Measurements from ENCODE around the gene HERC3.

The HERC3 gene

DNA sequence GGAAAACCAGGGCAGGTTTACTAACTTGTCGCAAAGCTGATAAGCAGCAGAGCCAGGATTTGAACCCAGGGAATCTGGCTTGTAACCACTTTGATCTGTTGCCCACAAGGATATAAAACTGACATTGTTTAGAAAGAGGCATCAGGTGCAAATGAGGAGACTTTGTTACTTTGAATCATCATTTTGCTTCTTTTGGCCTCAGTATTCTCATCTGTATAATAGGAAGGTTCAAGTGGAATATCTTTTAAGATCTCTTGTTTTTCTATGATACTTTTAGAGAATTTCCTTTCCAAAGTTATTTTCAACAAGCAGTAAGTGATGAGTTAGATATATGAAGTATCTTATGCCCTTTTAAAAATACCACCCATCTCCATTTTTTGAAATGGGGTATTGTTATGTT is 163.2 kb downstream of the HERC3 start:
- no peak overlapping the region for H3K4me3 ChIP-seq (ENCODE audit: low read depth, low read length)
- TF ChIP-seq, protein P1, sequence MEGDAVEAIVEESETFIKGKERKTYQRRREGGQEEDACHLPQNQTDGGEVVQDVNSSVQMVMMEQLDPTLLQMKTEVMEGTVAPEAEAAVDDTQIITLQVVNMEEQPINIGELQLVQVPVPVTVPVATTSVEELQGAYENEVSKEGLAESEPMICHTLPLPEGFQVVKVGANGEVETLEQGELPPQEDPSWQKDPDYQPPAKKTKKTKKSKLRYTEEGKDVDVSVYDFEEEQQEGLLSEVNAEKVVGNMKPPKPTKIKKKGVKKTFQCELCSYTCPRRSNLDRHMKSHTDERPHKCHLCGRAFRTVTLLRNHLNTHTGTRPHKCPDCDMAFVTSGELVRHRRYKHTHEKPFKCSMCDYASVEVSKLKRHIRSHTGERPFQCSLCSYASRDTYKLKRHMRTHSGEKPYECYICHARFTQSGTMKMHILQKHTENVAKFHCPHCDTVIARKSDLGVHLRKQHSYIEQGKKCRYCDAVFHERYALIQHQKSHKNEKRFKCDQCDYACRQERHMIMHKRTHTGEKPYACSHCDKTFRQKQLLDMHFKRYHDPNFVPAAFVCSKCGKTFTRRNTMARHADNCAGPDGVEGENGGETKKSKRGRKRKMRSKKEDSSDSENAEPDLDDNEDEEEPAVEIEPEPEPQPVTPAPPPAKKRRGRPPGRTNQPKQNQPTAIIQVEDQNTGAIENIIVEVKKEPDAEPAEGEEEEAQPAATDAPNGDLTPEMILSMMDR (IDR thresholded peaks at IDR 0.05; ENCODE audit: low read depth, low read length, missing control alignments): no peak
- no peak for DNase-seq (ENCODE audit: low read depth)
- in situ Hi-C loops (cut with HindIII; ENCODE audit: low sequenced_read_pairs): no loop called here

DNA sequence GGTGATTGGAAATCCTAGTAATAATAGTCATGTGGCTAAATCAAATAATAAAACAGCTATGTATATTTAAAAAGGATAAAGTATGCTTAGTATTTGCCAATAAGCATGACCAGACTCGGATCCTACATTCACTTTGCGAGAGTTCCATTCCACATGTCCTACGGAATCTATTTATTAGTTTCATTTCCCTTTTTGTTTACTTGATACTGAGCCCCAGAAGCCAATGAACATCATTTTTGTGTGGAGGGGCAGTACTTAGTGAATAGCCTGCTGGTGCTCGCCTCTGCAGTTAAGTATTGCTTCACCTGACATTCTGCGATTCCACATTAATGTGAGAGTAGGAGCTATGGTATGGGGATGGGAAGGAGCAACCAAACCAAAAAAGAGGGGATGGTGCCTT is 163.9 kb downstream of the HERC3 start:
- TF ChIP-seq, protein P1 (IDR thresholded peaks at IDR 0.05; ENCODE audit: low read depth, low read length, missing control alignments): no peak
- in situ Hi-C loops (cut with HindIII; ENCODE audit: low sequenced_read_pairs): no loop called here
- DNase-seq (ENCODE audit: low read depth): no peak
- no peak overlapping the region for H3K4me3 ChIP-seq (ENCODE audit: low read depth, low read length)

GRCh38 chr4:88757067-88757466 is 164.8 kb downstream of the HERC3 start:
- no peak for DNase-seq (ENCODE audit: low read depth)
- TF ChIP-seq, protein P1 (IDR thresholded peaks at IDR 0.05; ENCODE audit: low read depth, low read length, missing control alignments): no peak
- in situ Hi-C loops (cut with HindIII; ENCODE audit: low sequenced_read_pairs): no loop called here
- H3K4me3 ChIP-seq (ENCODE audit: low read depth, low read length): no peak overlapping the region

DNA sequence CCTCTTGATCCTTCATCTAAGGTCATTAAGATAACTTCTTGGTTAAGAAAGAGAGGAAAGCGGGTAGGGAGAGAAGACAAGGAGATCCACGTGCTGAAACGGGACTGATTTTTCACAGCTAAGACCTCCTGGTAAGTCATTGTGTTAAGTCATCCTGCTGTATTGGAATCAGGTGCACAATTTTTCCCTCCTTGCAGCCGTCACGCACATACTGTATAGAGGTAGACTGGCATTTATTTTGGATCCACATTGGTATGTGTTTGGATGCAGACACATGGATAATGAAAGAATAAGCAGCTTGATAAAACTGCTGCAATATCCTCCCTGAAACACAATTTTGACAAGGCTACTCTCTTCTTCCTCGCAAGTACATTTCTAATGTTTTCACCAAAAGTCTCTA is 165.5 kb downstream of the HERC3 start:
- H3K4me3 ChIP-seq (ENCODE audit: low read depth, low read length): no peak overlapping the region
- in situ Hi-C loops (cut with HindIII; ENCODE audit: low sequenced_read_pairs): no loop called here
- no peak for DNase-seq (ENCODE audit: low read depth)
- TF ChIP-seq, protein P1 (IDR thresholded peaks at IDR 0.05; ENCODE audit: low read depth, low read length, missing control alignments): no peak

Measured in astrocyte of the cerebellum (primary cell).